GM18868 (cell line): ENCODE measurements around the gene IGF1R.

Source experiments
- ATAC-seq: cut with Tn5 transposase; IDR thresholded peaks from one replicate; pipeline ENCODE4 v1.9.1; 2021; ENCODE audit warnings: mild to moderate bottlenecking, moderate library complexity; ENCODE audit not compliant: unreplicated experiment

Gene IGF1R

GRCh38 chr15:98723195-98723594 lies 74.9 kb downstream of the IGF1R start:
- ATAC-seq: no peak

DNA sequence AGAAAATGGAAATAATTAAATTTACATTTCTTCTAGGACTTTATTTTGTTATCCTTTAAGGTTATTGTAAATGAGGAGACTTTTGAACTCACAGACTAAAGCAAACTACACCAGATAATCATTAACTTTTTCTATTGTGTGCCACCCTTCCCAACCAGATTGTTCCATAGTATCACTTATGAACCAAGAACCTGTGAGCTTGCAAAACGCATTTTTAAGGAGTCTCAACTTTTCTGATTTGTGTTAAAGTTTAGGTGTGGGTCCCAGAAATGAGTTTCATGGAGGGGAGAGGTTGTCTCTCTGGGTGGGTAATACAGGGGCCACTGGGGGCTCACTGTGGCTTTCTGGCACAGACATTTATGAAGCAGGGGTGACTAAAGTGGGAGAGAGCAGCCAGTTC lies 75.7 kb downstream of the IGF1R start:
- ATAC-seq: no peak

DNA sequence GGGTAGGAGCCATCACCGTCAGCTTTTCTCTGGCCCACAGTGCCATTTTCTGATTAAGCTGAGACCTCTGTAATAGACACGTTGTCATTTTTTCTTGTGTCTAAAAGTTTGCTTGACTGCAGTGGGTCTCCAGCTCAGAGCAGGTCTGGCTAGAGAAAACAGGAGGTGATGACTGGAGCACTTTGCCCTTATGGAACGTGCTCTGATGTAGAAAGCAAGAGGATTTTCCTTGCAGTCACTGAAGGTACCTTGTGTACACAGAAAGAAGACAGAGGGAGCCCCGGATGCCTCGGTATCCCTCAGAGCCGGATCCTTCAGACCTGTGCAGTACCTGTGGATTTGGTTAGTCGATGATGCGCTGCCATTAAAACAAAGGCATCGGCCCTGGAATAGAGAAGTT lies 76.2 kb downstream of the IGF1R start:
- no peak for ATAC-seq

DNA sequence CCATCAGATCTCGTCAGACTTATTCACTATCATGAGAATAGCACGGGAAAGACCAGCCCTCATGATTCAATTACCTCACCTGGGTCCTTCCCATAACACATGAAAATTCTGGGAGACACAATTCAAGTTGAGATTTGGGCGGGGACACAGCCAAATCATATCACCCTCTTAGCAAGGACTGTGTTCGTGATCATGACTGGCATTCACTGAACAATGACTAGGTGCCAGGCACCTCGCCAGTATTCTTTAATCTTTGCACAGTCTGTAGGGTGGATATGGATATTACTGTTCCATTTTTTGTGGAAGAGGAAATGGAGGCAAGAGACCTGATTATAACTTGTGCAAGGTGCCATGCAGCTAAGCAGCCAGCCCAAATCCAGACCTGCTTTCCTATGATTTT lies 77.5 kb downstream of the IGF1R start:
- ATAC-seq: no peak

DNA sequence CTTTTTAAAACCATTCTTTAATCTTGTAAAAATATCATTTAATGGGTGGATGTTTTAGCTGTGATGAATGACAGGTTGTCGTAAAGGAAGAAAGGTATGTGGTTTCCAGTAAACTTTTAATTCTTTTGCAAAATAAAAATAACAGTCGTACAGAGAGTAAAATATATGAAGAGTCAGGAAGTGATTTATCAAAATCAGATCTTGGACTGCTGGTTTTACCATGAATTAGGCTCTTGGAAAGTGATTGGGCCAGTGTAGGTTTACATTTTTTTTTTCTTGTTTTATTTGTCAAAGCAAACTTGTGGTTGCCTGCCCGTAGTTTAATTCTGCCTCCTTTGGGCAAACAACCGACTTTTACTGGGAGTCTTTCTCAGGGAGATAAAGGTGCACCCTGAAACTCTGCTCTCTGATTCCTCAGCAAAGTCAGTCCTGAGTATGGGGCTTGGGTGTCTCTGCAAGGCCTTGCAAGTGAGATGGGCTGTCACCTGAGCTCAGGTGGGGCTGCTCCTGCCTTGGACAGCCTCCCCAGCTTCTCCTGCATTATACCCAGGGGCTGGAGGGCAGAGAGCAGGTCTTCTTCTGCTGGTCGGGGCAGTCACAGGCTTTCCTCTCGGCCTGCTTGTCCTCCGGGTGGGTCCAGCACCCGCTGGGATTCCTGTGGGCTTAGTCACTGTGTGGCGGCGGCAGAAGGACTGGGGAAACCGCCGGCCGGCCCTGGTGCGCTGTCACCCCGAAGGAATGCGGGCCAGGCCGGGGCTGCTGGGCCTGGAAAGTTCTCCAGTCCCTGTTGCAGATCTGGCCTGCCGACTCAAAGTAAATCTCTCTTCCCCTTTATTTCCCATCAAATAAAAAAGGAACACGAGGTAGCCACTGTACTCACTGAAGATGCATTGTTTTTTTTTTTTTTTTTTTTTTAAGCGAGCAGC lies 79.0 kb downstream of the IGF1R start:
- no peak for ATAC-seq

GRCh38 chr15:98728082-98728810 lies 79.9 kb downstream of the IGF1R start:
- ATAC-seq: no peak

GRCh38 chr15:98728811-98729160 lies 80.4 kb downstream of the IGF1R start:
- no peak for ATAC-seq

GRCh38 chr15:98729446-98730042 lies 81.2 kb downstream of the IGF1R start:
- ATAC-seq: no peak

- ATAC-seq: no peak
Observed at GRCh38 chr15:98730860-98731711, 82.7 kb downstream of the IGF1R start.

GRCh38 chr15:98731712-98732450 lies 83.5 kb downstream of the IGF1R start:
- ATAC-seq: no peak

GRCh38 chr15:98733098-98733497 lies 84.8 kb downstream of the IGF1R start:
- ATAC-seq: no peak

DNA sequence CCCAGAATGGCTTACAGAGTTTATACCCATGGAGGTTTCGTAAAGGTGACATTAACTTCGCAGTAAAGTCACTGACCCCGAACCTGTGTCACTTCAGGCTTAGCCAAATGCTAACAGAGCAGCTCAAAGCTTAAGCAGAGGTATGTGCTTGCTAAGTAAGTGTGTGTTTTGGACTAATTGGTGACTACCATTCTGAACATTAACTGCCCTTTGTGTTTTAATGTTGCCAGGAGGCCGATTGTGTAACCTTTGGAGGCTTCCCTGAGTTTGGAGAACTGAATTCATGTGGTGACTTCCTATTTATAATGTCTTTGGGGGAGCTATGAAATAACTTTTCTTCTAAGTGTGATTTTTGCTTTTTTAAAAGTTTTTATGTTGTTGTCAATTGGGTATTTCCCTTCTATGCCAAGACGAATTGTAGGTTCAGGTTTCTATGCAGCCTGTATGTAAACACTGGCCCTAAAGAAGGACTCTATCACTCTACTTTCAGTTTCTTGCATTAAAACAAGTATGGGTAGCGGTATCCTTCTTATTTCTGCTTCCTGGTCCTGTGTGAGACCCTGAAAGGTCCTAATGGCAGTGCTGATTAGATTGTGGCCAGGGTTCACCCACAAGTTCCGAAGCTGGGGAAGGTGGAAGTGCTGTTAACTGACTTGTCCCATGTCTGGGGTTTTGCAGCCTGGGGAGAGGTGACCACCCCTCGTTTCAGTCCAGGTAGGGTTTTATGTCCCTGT lies 86.3 kb downstream of the IGF1R start:
- ATAC-seq: peak; percentile 78

DNA sequence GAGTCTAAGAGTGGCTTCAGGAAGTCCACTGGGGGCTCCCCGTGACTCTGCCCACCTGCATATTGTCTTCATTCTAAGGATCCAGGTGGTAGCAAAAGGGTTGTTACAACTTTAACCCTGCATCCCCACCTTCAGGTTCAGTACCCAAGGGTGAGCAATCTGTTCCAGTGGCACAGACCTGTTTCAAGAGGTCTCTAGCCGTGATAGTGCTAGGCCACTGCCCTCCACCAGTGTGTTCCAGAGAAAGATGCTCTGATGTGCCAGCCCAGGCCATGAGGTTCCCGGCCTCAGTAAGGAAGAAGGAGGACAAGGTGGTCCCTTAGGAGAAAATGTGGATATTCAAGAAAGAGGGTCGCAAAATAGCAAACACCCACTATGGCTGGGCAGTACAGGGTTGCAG lies 87.0 kb downstream of the IGF1R start:
- no peak for ATAC-seq

DNA sequence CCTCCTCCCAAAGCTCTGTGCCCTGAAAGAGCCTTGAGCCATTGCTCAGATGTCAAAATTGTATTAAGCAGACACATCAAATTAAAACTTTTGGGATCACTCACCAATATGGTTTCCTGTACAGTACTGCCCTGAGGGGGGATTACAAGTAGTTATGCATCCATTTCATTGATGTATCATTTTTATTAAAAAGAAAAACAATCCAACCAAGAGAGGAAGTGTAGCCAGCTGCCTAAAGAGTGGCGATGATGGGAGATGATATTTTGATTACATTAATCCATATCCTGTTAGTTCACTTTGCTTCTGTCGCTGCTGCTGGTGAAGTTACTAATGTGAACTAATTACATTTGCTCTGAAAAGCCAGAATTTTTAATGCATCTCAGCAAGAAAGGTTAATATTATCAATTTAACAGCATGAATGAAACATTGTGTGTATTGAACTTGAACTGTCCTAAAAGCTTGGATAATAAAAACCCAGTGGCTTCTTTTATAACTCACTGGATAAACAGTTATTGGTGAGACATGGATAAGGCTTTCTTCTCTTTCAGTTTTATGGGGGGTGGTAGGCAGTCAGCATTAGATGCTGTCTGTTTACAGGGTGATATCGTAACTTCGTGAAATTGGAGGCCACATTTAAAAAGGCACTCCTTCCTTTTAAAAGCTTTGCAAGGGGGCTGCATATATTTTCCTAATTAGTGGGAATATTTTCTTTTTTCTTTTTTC lies 87.7 kb downstream of the IGF1R start:
- no peak for ATAC-seq

- no peak for ATAC-seq
Observed at GRCh38 chr15:98737159-98737558, 88.8 kb downstream of the IGF1R start.

GRCh38 chr15:98737721-98738120 lies 89.4 kb downstream of the IGF1R start:
- no peak for ATAC-seq

- no peak for ATAC-seq
Observed at GRCh38 chr15:98738689-98739401, 90.5 kb downstream of the IGF1R start.

DNA sequence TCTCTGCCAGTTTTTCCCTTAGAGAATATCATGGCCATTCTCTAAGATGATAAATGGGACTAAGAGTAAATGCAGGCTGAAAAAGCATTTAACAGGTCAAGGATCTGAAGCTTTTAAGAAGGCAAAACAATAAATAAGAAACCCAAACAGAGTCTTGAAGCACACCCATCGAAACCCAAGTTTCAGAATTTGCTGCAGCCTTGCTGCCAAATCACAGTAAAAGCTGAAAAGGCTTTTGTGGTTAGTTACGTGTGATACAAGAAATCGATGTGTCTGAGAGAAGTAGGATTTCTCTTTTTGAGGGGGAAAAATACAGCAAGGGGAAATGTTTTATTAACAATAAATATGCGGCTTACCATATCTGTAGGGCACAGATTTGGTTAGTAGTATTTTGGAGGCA lies 92.0 kb downstream of the IGF1R start:
- no peak for ATAC-seq
